HFFc6 (cell line): ENCODE results near the gene ARL5B. TPM values are rescaled to one million over a fixed set of nuclear protein-coding genes. Genes with fewer than 3 reads are reported as not detected.

Experiments
- DNase-seq: peaks from one replicate; pipeline ENCODE4 v3.0.0-alpha.2; 2018
- H3K27ac Mint-ChIP-seq: 2 replicates; pipeline ENCODE4 v1.8.0; 2020; ENCODE audit warnings: mild to moderate bottlenecking, mixed read lengths
- H3K27me3 Mint-ChIP-seq: 2 replicates; pipeline ENCODE4 v1.8.0; 2021; ENCODE audit warnings: mild to moderate bottlenecking, moderate library complexity, mixed read lengths; ENCODE audit not compliant: insufficient read depth
- H3K36me3 Mint-ChIP-seq: 2 replicates; pipeline ENCODE4 v1.8.0; 2021; ENCODE audit warnings: low read depth, mixed read lengths
- H3K4me1 Mint-ChIP-seq: 2 replicates; pipeline ENCODE4 v1.8.0; 2020; ENCODE audit warnings: low read depth, mixed read lengths
- H3K4me3 Mint-ChIP-seq: 2 replicates; pipeline ENCODE4 v1.8.0; 2020; ENCODE audit warnings: mild to moderate bottlenecking, moderate library complexity, mixed read lengths
- H3K9me3 Mint-ChIP-seq: 2 replicates; pipeline ENCODE4 v1.8.0; 2020; ENCODE audit warnings: mild to moderate bottlenecking, mixed read lengths
- total RNA-seq, 6 experiments: library from RNA; stranded (reverse); fragmentation: NEBNext Ultra II Directional; extraction: Animal tissue kit (Norgen Biotek cat#: 25700); gene quantifications; 2 replicates in 1 of 6; 3 replicates in 5 of 6; pipeline ENCODE4 v1.2.3, GENCODE V29; 2021
- TF ChIP-seq, protein P1 (sequence below): fragments of 200-600 bp; sonication (generic); IDR thresholded peaks from 2 replicates; pipeline ENCODE4 v1.5.0; 2021; ENCODE audit warnings: antibody characterized with exemption, mild to moderate bottlenecking

ARL5B gene
- total RNA-seq, 6 experiments from 2014 or later, result 6.9 to 9.0 (median 8.7) TPM

DNA sequence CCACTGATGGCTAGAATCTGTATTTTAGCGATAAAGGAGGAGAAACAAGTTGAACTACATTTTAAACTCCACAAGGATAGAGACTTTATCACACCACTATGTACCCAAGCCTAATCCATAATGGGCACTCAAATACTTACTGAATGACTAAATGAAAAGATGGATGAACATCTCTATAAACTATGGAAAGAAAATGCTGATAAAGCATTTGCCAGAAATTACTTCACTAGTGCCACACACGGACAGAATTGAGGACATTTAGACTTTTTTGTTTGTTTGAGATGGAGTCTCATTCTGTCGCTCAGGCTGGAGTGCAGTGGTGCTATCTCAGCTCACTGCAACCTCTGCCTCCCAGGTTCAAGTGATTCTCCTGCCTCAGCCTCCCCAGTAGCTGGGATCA, 6.1 kb upstream of the ARL5B start:
- no peaks in the 10 kb centered on the region for H3K9me3 Mint-ChIP-seq
- no peaks in the 10 kb centered on the region for H3K27me3 Mint-ChIP-seq
- H3K4me1 Mint-ChIP-seq, result peaks cover 30% of the 10 kb centered on the region
- H3K27ac Mint-ChIP-seq, result no peak overlapping the region
- no peak overlapping the region for H3K4me3 Mint-ChIP-seq
- TF ChIP-seq, protein P1, sequence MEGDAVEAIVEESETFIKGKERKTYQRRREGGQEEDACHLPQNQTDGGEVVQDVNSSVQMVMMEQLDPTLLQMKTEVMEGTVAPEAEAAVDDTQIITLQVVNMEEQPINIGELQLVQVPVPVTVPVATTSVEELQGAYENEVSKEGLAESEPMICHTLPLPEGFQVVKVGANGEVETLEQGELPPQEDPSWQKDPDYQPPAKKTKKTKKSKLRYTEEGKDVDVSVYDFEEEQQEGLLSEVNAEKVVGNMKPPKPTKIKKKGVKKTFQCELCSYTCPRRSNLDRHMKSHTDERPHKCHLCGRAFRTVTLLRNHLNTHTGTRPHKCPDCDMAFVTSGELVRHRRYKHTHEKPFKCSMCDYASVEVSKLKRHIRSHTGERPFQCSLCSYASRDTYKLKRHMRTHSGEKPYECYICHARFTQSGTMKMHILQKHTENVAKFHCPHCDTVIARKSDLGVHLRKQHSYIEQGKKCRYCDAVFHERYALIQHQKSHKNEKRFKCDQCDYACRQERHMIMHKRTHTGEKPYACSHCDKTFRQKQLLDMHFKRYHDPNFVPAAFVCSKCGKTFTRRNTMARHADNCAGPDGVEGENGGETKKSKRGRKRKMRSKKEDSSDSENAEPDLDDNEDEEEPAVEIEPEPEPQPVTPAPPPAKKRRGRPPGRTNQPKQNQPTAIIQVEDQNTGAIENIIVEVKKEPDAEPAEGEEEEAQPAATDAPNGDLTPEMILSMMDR, result no peak
- H3K36me3 Mint-ChIP-seq, result no peaks in the 10 kb centered on the region
- DNase-seq, result no peak

DNA sequence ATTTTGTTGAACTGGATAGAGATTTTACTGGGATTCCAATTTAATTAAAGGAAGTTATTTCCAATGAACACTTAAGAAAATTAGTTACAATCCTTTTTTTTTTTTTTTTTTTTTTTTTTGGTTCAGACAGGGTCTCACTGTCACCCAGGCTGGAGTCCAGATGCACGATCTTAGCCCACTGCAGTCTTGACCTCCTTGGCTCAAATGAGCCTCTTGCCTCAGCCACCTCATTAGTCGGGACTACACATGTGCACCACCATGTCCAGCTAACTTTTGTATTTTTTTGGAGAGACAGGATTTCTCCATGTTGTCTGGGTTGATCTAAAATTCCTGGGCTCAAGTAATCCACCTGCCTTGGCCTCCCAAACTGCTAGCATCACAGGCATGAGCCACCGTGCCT, 2.5 kb upstream of the ARL5B start:
- DNase-seq, result no peak
- TF ChIP-seq, protein P1, result no peak
- H3K4me3 Mint-ChIP-seq, result no peak overlapping the region
- H3K27ac Mint-ChIP-seq, result no peak overlapping the region
- H3K9me3 Mint-ChIP-seq, result no peaks in the 10 kb centered on the region
- peaks cover 5% of the 10 kb centered on the region; the same call in 1 of the 2 replicates for H3K27me3 Mint-ChIP-seq
- H3K4me1 Mint-ChIP-seq, result peaks cover 30% of the 10 kb centered on the region
- H3K36me3 Mint-ChIP-seq, result peaks cover 14% of the 10 kb centered on the region

DNA sequence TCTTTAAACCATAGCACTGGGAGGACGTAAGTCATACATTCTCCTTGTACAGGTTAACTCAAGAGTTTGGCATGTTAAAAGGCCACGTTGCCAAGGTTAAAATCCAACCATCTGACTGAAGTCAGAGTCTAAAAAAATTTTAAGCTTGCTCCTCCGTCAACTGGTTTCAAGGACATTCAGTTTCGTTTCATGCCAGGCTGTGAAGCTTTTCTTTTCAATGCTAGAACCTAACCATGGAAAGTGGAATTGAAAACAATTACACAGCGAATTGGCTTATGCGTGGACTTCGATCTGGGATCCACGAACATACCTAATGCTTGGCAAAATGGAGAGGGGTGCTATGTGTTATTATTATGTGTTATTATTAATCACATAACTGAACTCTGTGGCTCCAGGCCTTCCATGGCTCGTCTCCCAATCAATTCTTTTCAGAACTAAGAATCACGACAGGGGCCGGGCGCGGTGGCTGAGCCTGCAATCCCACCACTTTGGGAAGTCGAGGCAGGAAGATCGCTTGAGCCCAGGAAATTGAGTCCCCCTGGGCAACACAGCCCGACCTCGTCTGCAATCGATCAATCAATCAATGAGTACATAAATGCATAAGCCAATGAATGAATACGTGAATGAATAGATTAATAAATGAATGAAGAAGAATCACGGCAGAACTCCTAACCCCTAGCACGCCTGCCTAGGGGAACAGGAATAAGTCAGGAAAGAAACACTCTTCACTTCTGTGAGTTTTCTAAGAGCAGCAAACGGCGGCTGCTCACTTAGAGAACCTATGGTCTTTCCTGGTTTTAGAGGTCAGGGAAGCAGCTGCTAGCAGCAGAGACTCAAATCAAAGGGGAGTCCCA, 733 bp upstream of the ARL5B start:
- TF ChIP-seq, protein P1, result no peak
- Mint-ChIP-seq H3K9me3 (no peaks in the 10 kb centered on the region), H3K4me1 (peaks cover 30% of the 10 kb centered on the region), H3K27ac (peak overlapping the region; percentile 100), H3K4me3 (peak overlapping the region; percentile 100), H3K36me3 (peaks cover 15% of the 10 kb centered on the region), H3K27me3 (peaks cover 5% of the 10 kb centered on the region; the same call in 1 of the 2 replicates)
- DNase-seq, result peak; percentile 16

DNA sequence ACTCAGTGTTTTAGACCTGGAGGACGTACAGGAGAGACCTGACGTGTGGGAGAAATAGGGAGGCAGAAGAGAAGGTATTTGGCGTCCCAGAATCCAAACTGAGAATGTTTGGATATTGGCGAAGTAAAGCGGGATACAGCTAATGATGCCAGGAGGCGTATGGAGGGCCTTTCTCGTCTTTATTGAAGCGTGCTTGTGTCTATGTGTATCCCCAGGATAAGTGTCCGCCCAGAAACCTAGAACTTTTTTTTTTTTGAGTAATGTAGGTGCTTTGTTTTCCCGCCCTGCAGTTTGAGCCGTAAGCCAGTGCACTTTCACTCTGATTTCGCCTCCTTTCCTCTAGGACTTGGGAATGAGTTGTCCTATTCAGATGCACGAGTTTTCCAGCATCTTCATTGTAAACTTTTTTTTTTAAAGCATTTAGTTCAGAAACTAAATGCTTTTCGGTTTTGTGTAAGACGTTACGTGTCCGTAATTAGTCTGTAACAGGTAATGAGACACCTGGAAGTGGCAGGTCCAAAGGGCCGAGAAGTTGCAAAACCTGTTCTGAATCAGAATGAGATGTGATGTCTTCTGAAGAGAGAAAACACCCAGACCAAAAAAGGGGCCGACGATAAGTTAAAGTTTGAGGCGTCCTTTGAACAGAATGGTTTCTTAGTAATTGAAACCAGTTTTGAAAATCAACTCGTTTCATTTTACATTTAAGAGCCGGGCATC, 746 bp downstream of the ARL5B start:
- Mint-ChIP-seq H3K36me3 (peaks cover 15% of the 10 kb centered on the region), H3K4me3 (peak overlapping the region; percentile 100), H3K27ac (peak overlapping the region; percentile 100), H3K27me3 (peaks cover 6% of the 10 kb centered on the region; the same call in 1 of the 2 replicates), H3K9me3 (no peaks in the 10 kb centered on the region), H3K4me1 (peaks cover 34% of the 10 kb centered on the region)
- peak; percentile 23 for DNase-seq
- TF ChIP-seq, protein P1, result no peak

DNA sequence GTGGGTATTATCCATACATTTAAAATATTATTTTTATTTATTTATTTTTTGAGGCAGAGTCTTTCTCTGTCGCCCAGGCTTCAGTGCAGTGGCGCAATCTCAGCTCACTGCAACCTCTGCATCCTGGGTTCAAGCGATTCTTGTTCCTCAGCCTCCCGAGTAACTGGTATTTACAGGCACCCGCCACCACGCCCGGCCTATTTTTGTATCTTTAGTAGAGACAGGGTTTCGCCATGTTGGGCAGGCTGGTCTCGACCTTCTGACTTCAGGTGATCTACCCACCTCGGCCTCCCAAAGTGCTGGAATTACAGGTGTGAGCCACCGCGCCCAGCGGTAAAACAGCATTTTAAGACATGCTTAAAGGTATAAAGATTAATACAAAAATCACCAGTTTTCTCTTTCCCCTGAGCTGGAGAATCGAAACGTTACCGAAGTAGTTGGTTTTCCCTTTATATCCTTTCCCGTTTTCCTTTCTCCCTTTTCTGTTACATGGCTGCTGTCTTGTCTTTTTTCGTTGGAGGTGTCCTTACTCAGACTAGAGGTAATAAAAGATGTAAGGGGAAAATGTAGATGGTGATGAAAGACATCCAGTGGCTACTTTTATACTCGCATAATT, 1.7 kb downstream of the ARL5B start:
- no peaks in the 10 kb centered on the region for H3K9me3 Mint-ChIP-seq
- TF ChIP-seq, protein P1, result no peak
- DNase-seq, result no peak
- peak overlapping the region; percentile 20; the same call in 1 of the 2 replicates for H3K27ac Mint-ChIP-seq
- peaks cover 6% of the 10 kb centered on the region; the same call in 1 of the 2 replicates for H3K27me3 Mint-ChIP-seq
- H3K4me3 Mint-ChIP-seq, result peak overlapping the region; percentile 100
- peaks cover 15% of the 10 kb centered on the region for H3K36me3 Mint-ChIP-seq
- peaks cover 43% of the 10 kb centered on the region for H3K4me1 Mint-ChIP-seq
